Frontal cortex (tissue), 4 donors: ENCODE data around the gene CUX1. TPM values are rescaled to one million over a fixed set of nuclear protein-coding genes. Genes with fewer than 3 reads are reported as not detected.
"Not testable (repeated sequence)": the region's sequence is repeated elsewhere in the genome, so short reads cannot be mapped to it uniquely, and the experiment has no call there.

ENCODE experiments used
- DNase-seq, 2 donors: peaks; one replicate each; pipeline ENCODE4 v3.0.0; 2012; ENCODE audit warnings: low spot score in 2 of 2
- FAIRE-seq: peaks from 2 replicates; lab custom pipeline; 2012; peaks lifted over from hg19 to GRCh38; lab: Jason Lieb, UNC
- total RNA-seq: library from RNA; depleted of rRNA; stranded (reverse); fragments of >200 nt; gene quantifications from one replicate; pipeline ENCODE4 v1.2.3, GENCODE V29; 2014
- donor health status: control.
- donor health status: control.
- donor health status: control.

CUX1 gene
- total RNA-seq, 1 donor from 2014 or later: 23.6 TPM

GRCh38 chr7:101964680-101965452, 147.4 kb downstream of the CUX1 start:
- FAIRE-seq (no peak), DNase-seq (no peak)

- FAIRE-seq: no peak
- DNase-seq: no peak
Observed at GRCh38 chr7:101968720-101969466, 151.5 kb downstream of the CUX1 start.

GRCh38 chr7:101969997-101970585, 152.7 kb downstream of the CUX1 start:
- no peak for DNase-seq
- no peak for FAIRE-seq

- no peak for DNase-seq
- no peak for FAIRE-seq
Observed at GRCh38 chr7:101970801-101971200, 153.4 kb downstream of the CUX1 start.

GRCh38 chr7:101971457-101971856, 154.0 kb downstream of the CUX1 start:
- no peak for FAIRE-seq
- DNase-seq: no peak

- FAIRE-seq (no peak), DNase-seq (no peak)
Observed at GRCh38 chr7:101972627-101973026, 155.2 kb downstream of the CUX1 start.

- no peak for FAIRE-seq
- no peak for DNase-seq
Observed at GRCh38 chr7:101973130-101973529, 155.7 kb downstream of the CUX1 start.

- no peak for FAIRE-seq
- no peak for DNase-seq
Observed at GRCh38 chr7:101974393-101974792, 157.0 kb downstream of the CUX1 start.

- FAIRE-seq: no peak
Observed at GRCh38 chr7:101975046-101975445, 157.6 kb downstream of the CUX1 start.

GRCh38 chr7:101976411-101976810, 159.0 kb downstream of the CUX1 start:
- DNase-seq (no peak), FAIRE-seq (no peak)

More at GRCh38 chr7:101975046-101975445, 157.6 kb downstream of the CUX1 start:
- DNase-seq: no peak

- no peak for DNase-seq
- FAIRE-seq: no peak
Observed at GRCh38 chr7:101977249-101977648, 159.8 kb downstream of the CUX1 start.

GRCh38 chr7:101978683-101979082, 161.3 kb downstream of the CUX1 start:
- DNase-seq (no peak), FAIRE-seq (no peak)

- DNase-seq (no peak), FAIRE-seq (no peak)
Observed at GRCh38 chr7:101983147-101983811, 165.9 kb downstream of the CUX1 start.

- DNase-seq: no peak
Observed at GRCh38 chr7:101984133-101984879, 166.9 kb downstream of the CUX1 start.

GRCh38 chr7:101985057-101985902, 167.9 kb downstream of the CUX1 start:
- FAIRE-seq (no peak), DNase-seq (no peak)

More at GRCh38 chr7:101984133-101984879, 166.9 kb downstream of the CUX1 start:
- FAIRE-seq: no peak

GRCh38 chr7:101985903-101986734, 168.7 kb downstream of the CUX1 start:
- peak in 1 of 2 donors; percentile 41 for DNase-seq
- no peak for FAIRE-seq

- DNase-seq: no peak
- no peak for FAIRE-seq
Observed at GRCh38 chr7:101987494-101987893, 170.1 kb downstream of the CUX1 start.

- not testable (repeated sequence) for FAIRE-seq, DNase-seq
Observed at GRCh38 chr7:101988060-101988459, 170.6 kb downstream of the CUX1 start.
